ENCODE data around the gene PPP1R18.
A peak's percentile ranks its signal among the peaks of the same experiment; 100 is the strongest.

Gene PPP1R18

GRCh38 chr6:30700340-30700739 lies 13.9 kb upstream of the PPP1R18 start:
- H3K36me3 ChIP-seq (ENCODE audit: control insufficient read depth, insufficient read depth, low read length) = peaks cover 51% of the 10 kb centered on the region
- H3K27ac ChIP-seq (ENCODE audit: low read depth, low read length) = no peak overlapping the region
- H3K9me3 ChIP-seq (ENCODE audit: control insufficient read depth, insufficient read depth, low read length) = no peaks in the 10 kb centered on the region
- H3K9ac ChIP-seq (ENCODE audit: low read depth, low read length) = no peak overlapping the region
- H3K4me3 ChIP-seq (ENCODE audit: low read depth, low read length) = no peak overlapping the region
- H3K4me1 ChIP-seq (ENCODE audit: control insufficient read depth, insufficient read depth, low read length) = no peaks in the 10 kb centered on the region
- H3K27me3 ChIP-seq (ENCODE audit: control insufficient read depth, insufficient read depth, low read length) = no peaks in the 10 kb centered on the region

GRCh38 chr6:30696432-30696831 lies 10.0 kb upstream of the PPP1R18 start:
- Histone ChIP-seq H3K9me3 (ENCODE audit: control insufficient read depth, insufficient read depth, low read length) (no peaks in the 10 kb centered on the region), H3K9ac (ENCODE audit: low read depth, low read length) (no peak overlapping the region), H3K4me1 (ENCODE audit: control insufficient read depth, insufficient read depth, low read length) (peaks cover 2% of the 10 kb centered on the region), H3K36me3 (ENCODE audit: control insufficient read depth, insufficient read depth, low read length) (peaks cover 14% of the 10 kb centered on the region), H3K4me3 (ENCODE audit: low read depth, low read length) (no peak overlapping the region), H3K27me3 (ENCODE audit: control insufficient read depth, insufficient read depth, low read length) (no peaks in the 10 kb centered on the region), H3K27ac (ENCODE audit: low read depth, low read length) (no peak overlapping the region)

GRCh38 chr6:30691208-30691847 lies 4.9 kb upstream of the PPP1R18 start:
- Histone ChIP-seq H3K4me1 (ENCODE audit: control insufficient read depth, insufficient read depth, low read length) (peaks cover 19% of the 10 kb centered on the region), H3K9ac (ENCODE audit: low read depth, low read length) (no peak overlapping the region), H3K4me3 (ENCODE audit: low read depth, low read length) (peak overlapping the region; percentile 84), H3K9me3 (ENCODE audit: control insufficient read depth, insufficient read depth, low read length) (no peaks in the 10 kb centered on the region), H3K27ac (ENCODE audit: low read depth, low read length) (peak overlapping the region; percentile 94), H3K27me3 (ENCODE audit: control insufficient read depth, insufficient read depth, low read length) (no peaks in the 10 kb centered on the region), H3K36me3 (ENCODE audit: control insufficient read depth, insufficient read depth, low read length) (no peaks in the 10 kb centered on the region; the same call in 1 of the 2 replicates)

GRCh38 chr6:30690403-30691207 lies 4.2 kb upstream of the PPP1R18 start, which contains the start of gene NRM:
TSS of gene NRM (minus strand) at chr6:30690984. CDS start at chr6:30690974, 10 bp downstream.
- no peaks in the 10 kb centered on the region for H3K9me3 ChIP-seq (ENCODE audit: control insufficient read depth, insufficient read depth, low read length)
- H3K4me1 ChIP-seq (ENCODE audit: control insufficient read depth, insufficient read depth, low read length) = peaks cover 23% of the 10 kb centered on the region
- no peaks in the 10 kb centered on the region; the same call in 1 of the 2 replicates for H3K36me3 ChIP-seq (ENCODE audit: control insufficient read depth, insufficient read depth, low read length)
- H3K27ac ChIP-seq (ENCODE audit: low read depth, low read length) = peak within 1 kb of the TSS; percentile 94
- H3K27me3 ChIP-seq (ENCODE audit: control insufficient read depth, insufficient read depth, low read length) = no peaks in the 10 kb centered on the region
- H3K4me3 ChIP-seq (ENCODE audit: low read depth, low read length) = peak within 1 kb of the TSS; percentile 84
- H3K9ac ChIP-seq (ENCODE audit: low read depth, low read length) = peak within 1 kb of the TSS; percentile 27; the same call in 1 of the 2 replicates

- Histone ChIP-seq H3K4me1 (ENCODE audit: control insufficient read depth, insufficient read depth, low read length) (peaks cover 23% of the 10 kb centered on the region), H3K27ac (ENCODE audit: low read depth, low read length) (peak overlapping the region; percentile 94), H3K9me3 (ENCODE audit: control insufficient read depth, insufficient read depth, low read length) (no peaks in the 10 kb centered on the region), H3K36me3 (ENCODE audit: control insufficient read depth, insufficient read depth, low read length) (no peaks in the 10 kb centered on the region; the same call in 1 of the 2 replicates), H3K4me3 (ENCODE audit: low read depth, low read length) (peak overlapping the region; percentile 84), H3K27me3 (ENCODE audit: control insufficient read depth, insufficient read depth, low read length) (no peaks in the 10 kb centered on the region), H3K9ac (ENCODE audit: low read depth, low read length) (peak overlapping the region; percentile 27; the same call in 1 of the 2 replicates)
Measured at GRCh38 chr6:30689985-30690384, 3.5 kb upstream of the PPP1R18 start.

- no peaks in the 10 kb centered on the region for H3K9me3 ChIP-seq (ENCODE audit: control insufficient read depth, insufficient read depth, low read length)
- no peaks in the 10 kb centered on the region for H3K27me3 ChIP-seq (ENCODE audit: control insufficient read depth, insufficient read depth, low read length)
- H3K4me1 ChIP-seq (ENCODE audit: control insufficient read depth, insufficient read depth, low read length) = peaks cover 24% of the 10 kb centered on the region
- H3K4me3 ChIP-seq (ENCODE audit: low read depth, low read length) = no peak overlapping the region
- no peak overlapping the region for H3K27ac ChIP-seq (ENCODE audit: low read depth, low read length)
- H3K9ac ChIP-seq (ENCODE audit: low read depth, low read length) = no peak overlapping the region
- no peaks in the 10 kb centered on the region; the same call in 1 of the 2 replicates for H3K36me3 ChIP-seq (ENCODE audit: control insufficient read depth, insufficient read depth, low read length)
Measured at GRCh38 chr6:30689022-30689865, 2.8 kb upstream of the PPP1R18 start.

GRCh38 chr6:30688569-30688968 lies 2.1 kb upstream of the PPP1R18 start:
- H3K36me3 ChIP-seq (ENCODE audit: control insufficient read depth, insufficient read depth, low read length) = no peaks in the 10 kb centered on the region; the same call in 1 of the 2 replicates
- no peak overlapping the region for H3K4me3 ChIP-seq (ENCODE audit: low read depth, low read length)
- H3K9ac ChIP-seq (ENCODE audit: low read depth, low read length) = no peak overlapping the region
- H3K27me3 ChIP-seq (ENCODE audit: control insufficient read depth, insufficient read depth, low read length) = no peaks in the 10 kb centered on the region
- peaks cover 29% of the 10 kb centered on the region for H3K4me1 ChIP-seq (ENCODE audit: control insufficient read depth, insufficient read depth, low read length)
- no peaks in the 10 kb centered on the region for H3K9me3 ChIP-seq (ENCODE audit: control insufficient read depth, insufficient read depth, low read length)
- H3K27ac ChIP-seq (ENCODE audit: low read depth, low read length) = no peak overlapping the region

- Histone ChIP-seq H3K27me3 (ENCODE audit: control insufficient read depth, insufficient read depth, low read length) (no peaks in the 10 kb centered on the region), H3K9me3 (ENCODE audit: control insufficient read depth, insufficient read depth, low read length) (no peaks in the 10 kb centered on the region), H3K36me3 (ENCODE audit: control insufficient read depth, insufficient read depth, low read length) (no peaks in the 10 kb centered on the region; the same call in 1 of the 2 replicates), H3K9ac (ENCODE audit: low read depth, low read length) (peak overlapping the region; percentile 45; the same call in 1 of the 2 replicates), H3K27ac (ENCODE audit: low read depth, low read length) (peak overlapping the region; percentile 84), H3K4me3 (ENCODE audit: low read depth, low read length) (peak overlapping the region; percentile 92), H3K4me1 (ENCODE audit: control insufficient read depth, insufficient read depth, low read length) (peaks cover 36% of the 10 kb centered on the region)
Measured at GRCh38 chr6:30687659-30688431, 1.4 kb upstream of the PPP1R18 start.

- Histone ChIP-seq H3K27ac (ENCODE audit: low read depth, low read length) (peak overlapping the region; percentile 84), H3K4me3 (ENCODE audit: low read depth, low read length) (peak overlapping the region; percentile 92), H3K4me1 (ENCODE audit: control insufficient read depth, insufficient read depth, low read length) (peaks cover 43% of the 10 kb centered on the region)
Measured at GRCh38 chr6:30686908-30687658, 638 bp upstream of the PPP1R18 start.

More at GRCh38 chr6:30686908-30687658, 638 bp upstream of the PPP1R18 start:
- H3K9ac ChIP-seq (ENCODE audit: low read depth, low read length) = peak overlapping the region; percentile 45; the same call in 1 of the 2 replicates
- no peaks in the 10 kb centered on the region for H3K9me3 ChIP-seq (ENCODE audit: control insufficient read depth, insufficient read depth, low read length)
- no peaks in the 10 kb centered on the region; the same call in 1 of the 2 replicates for H3K36me3 ChIP-seq (ENCODE audit: control insufficient read depth, insufficient read depth, low read length)
- no peaks in the 10 kb centered on the region for H3K27me3 ChIP-seq (ENCODE audit: control insufficient read depth, insufficient read depth, low read length)
